H9 (cell line): ENCODE measurements around the gene PRKCZ. TPM values are rescaled to one million over a fixed set of nuclear protein-coding genes. Genes with fewer than 3 reads are reported as not detected.

ENCODE experiments used
- DNase-seq: peaks from one replicate; pipeline ENCODE4 v3.0.0-alpha.2; 2017
- H2AFZ ChIP-seq: one replicate; pipeline ENCODE4 v1.6.1; 2013; ENCODE audit warnings: mild to moderate bottlenecking, low read length, control low read depth, moderate library complexity
- H2AK5ac ChIP-seq: 2 replicates; pipeline ENCODE4 v1.6.1; 2013; ENCODE audit warnings: low read length, control low read depth, mixed read lengths; ENCODE audit not compliant: insufficient read length
- H2BK120ac ChIP-seq: one replicate; pipeline ENCODE4 v1.6.1; 2013; ENCODE audit warnings: low read depth, mild to moderate bottlenecking, low read length, control low read depth, inconsistent platforms; ENCODE audit not compliant: poor library complexity, severe bottlenecking
- H2BK12ac ChIP-seq: 2 replicates; pipeline ENCODE4 v1.6.1; 2013; ENCODE audit warnings: low read length, control low read depth, mixed read lengths, low read depth; ENCODE audit not compliant: insufficient read length
- H2BK15ac ChIP-seq: 2 replicates; pipeline ENCODE4 v1.6.1; 2013; ENCODE audit warnings: low read depth, low read length, control low read depth
- H2BK20ac ChIP-seq: one replicate; pipeline ENCODE4 v1.6.1; 2013; ENCODE audit warnings: low read depth, mild to moderate bottlenecking, low read length, control low read depth, inconsistent platforms; ENCODE audit not compliant: poor library complexity, severe bottlenecking
- H2BK5ac ChIP-seq: 2 replicates; pipeline ENCODE4 v1.6.1; 2013; ENCODE audit warnings: low read length, control low read depth, mixed read lengths; ENCODE audit not compliant: insufficient read length
- H3K14ac ChIP-seq: 2 replicates; pipeline ENCODE4 v1.6.1; 2013; ENCODE audit warnings: low read length, control low read depth; ENCODE audit not compliant: insufficient read depth
- H3K18ac ChIP-seq: 2 replicates; pipeline ENCODE4 v1.6.1; 2013; ENCODE audit warnings: low read depth, mild to moderate bottlenecking, mixed read lengths, low read length, control low read depth; ENCODE audit not compliant: insufficient read length
- H3K23ac ChIP-seq: 2 replicates; pipeline ENCODE4 v1.6.1; 2013; ENCODE audit warnings: low read length, control low read depth, mixed read lengths, low read depth; ENCODE audit not compliant: insufficient read length
- H3K23me2 ChIP-seq: 2 replicates; pipeline ENCODE4 v1.6.1; 2013; ENCODE audit warnings: low read depth, mild to moderate bottlenecking, mixed read lengths, low read length, control low read depth; ENCODE audit not compliant: insufficient read length, poor library complexity, severe bottlenecking
- H3K27ac ChIP-seq: 2 replicates; pipeline ENCODE4 v1.5.1; 2013; ENCODE audit warnings: low read length, control low read depth, mixed read lengths, low read depth; ENCODE audit not compliant: insufficient read length
- H3K27me3 ChIP-seq: 2 replicates; pipeline ENCODE4 v1.6.1; 2013; ENCODE audit warnings: low read length, control low read depth, inconsistent platforms; ENCODE audit not compliant: insufficient read depth
- H3K4ac ChIP-seq: 2 replicates; pipeline ENCODE4 v1.6.1; 2013; ENCODE audit warnings: low read depth, mild to moderate bottlenecking, control low read depth, inconsistent platforms, low read length, moderate library complexity
- H3K4me1 ChIP-seq: 2 replicates; pipeline ENCODE4 v1.6.1; 2013; ENCODE audit warnings: low read length, control low read depth, inconsistent platforms; ENCODE audit not compliant: insufficient read depth
- H3K4me2 ChIP-seq: 2 replicates; pipeline ENCODE4 v1.6.1; 2013; ENCODE audit warnings: low read length, control low read depth, mixed read lengths; ENCODE audit not compliant: insufficient read length, insufficient read depth
- H3K56ac ChIP-seq: 2 replicates; pipeline ENCODE4 v1.6.1; 2013; ENCODE audit warnings: low read depth, mild to moderate bottlenecking, mixed read lengths, low read length, control low read depth; ENCODE audit not compliant: insufficient read length
- H3K79me1 ChIP-seq: 2 replicates; pipeline ENCODE4 v1.6.1; 2013; ENCODE audit warnings: low read depth, mild to moderate bottlenecking, moderate library complexity, low read length, control low read depth, inconsistent platforms; ENCODE audit not compliant: insufficient read depth, poor library complexity, severe bottlenecking
- H3K79me2 ChIP-seq: 2 replicates; pipeline ENCODE4 v1.6.1; 2013; ENCODE audit warnings: low read length, control low read depth, inconsistent platforms; ENCODE audit not compliant: insufficient read depth
- H3K9ac ChIP-seq: 2 replicates; pipeline ENCODE4 v1.6.1; 2013; ENCODE audit warnings: low read length, control low read depth, mixed read lengths; ENCODE audit not compliant: insufficient read length; ENCODE audit errors: extremely low read depth
- H3K9me3 ChIP-seq: one replicate; pipeline ENCODE4 v1.6.1; 2013; ENCODE audit warnings: low read depth, low read length, inconsistent platforms; ENCODE audit not compliant: control insufficient read depth
- H3T11ph ChIP-seq: one replicate; pipeline ENCODE4 v1.6.1; 2013; ENCODE audit warnings: mild to moderate bottlenecking, low read length, control low read depth, inconsistent platforms
- H4K20me1 ChIP-seq: one replicate; pipeline ENCODE4 v1.6.1; 2013; ENCODE audit not compliant: control insufficient read depth, insufficient read length, insufficient read depth
- H4K5ac ChIP-seq: 2 replicates; pipeline ENCODE4 v1.6.1; 2013; ENCODE audit warnings: low read depth, mild to moderate bottlenecking, mixed read lengths, low read length, control low read depth; ENCODE audit not compliant: insufficient read length
- H4K8ac ChIP-seq: replicated peaks from 2 replicates; pipeline ENCODE4 v1.6.1; 2013; ENCODE audit warnings: low read length, control low read depth, mixed read lengths, low read depth; ENCODE audit not compliant: insufficient read length
- H4K91ac ChIP-seq: 2 replicates; pipeline ENCODE4 v1.6.1; 2013; ENCODE audit warnings: low read depth, mild to moderate bottlenecking, moderate library complexity, mixed read lengths, low read length, control low read depth; ENCODE audit not compliant: insufficient read length
- H3K27ac Mint-ChIP-seq, 3 experiments: 2 replicates in 2 of 3; 3 replicates in 1 of 3; pipeline ENCODE4 v1.8.0; 2020 to 2021; ENCODE audit warnings: mixed read lengths in 3 of 3, mild to moderate bottlenecking in 1 of 3, moderate library complexity in 1 of 3
- H3K27me3 Mint-ChIP-seq: 2 replicates; pipeline ENCODE4 v1.8.0; 2021; ENCODE audit warnings: low read depth, mild to moderate bottlenecking, moderate library complexity, mixed read lengths
- H3K36me3 Mint-ChIP-seq, 3 experiments: 2 replicates in 2 of 3; 3 replicates in 1 of 3; pipeline ENCODE4 v1.8.0; 2020 to 2021; ENCODE audit warnings: low read depth in 3 of 3, mixed read lengths in 3 of 3; ENCODE audit not compliant: insufficient read depth in 1 of 3
- H3K4me1 Mint-ChIP-seq, 2 experiments: 2 replicates each; pipeline ENCODE4 v1.8.0; 2020; ENCODE audit warnings: mixed read lengths in 2 of 2
- H3K4me3 Mint-ChIP-seq, 2 experiments: 2 replicates in 1 of 2; 3 replicates in 1 of 2; pipeline ENCODE4 v1.8.0; 2020 to 2021; ENCODE audit warnings: mild to moderate bottlenecking in 2 of 2, mixed read lengths in 2 of 2, moderate library complexity in 1 of 2
- H3K9me3 Mint-ChIP-seq, 2 experiments: 2 replicates in 1 of 2; 3 replicates in 1 of 2; pipeline ENCODE4 v1.8.0; 2020; ENCODE audit warnings: mild to moderate bottlenecking in 2 of 2, mixed read lengths in 2 of 2, moderate library complexity in 1 of 2
- CTCF ChIP-seq: fragments of 200-600 bp; sonication (generic); conservative IDR thresholded peaks from 3 replicates; pipeline ENCODE4 v1.8.0; 2021; ENCODE audit warnings: antibody characterized with exemption, mild to moderate bottlenecking
- WGBS: extraction: QIAGEN DNeasy Blood & Tissue Kit; methylation state at CpG from one replicate; pipeline ENCODE4 v1.1.7; 2013; ENCODE audit warnings: missing lambda C conversion rate, low lambda C conversion rate, mixed read lengths; ENCODE audit not compliant: insufficient read length; ENCODE audit errors: extremely low coverage; 5-methylcytosine and 5-hydroxymethylcytosine counted together
- total RNA-seq: library from RNA; stranded (reverse); gene quantifications from 2 replicates; pipeline ENCODE4 v1.2.1, GENCODE V29; 2021

PRKCZ gene
- total RNA-seq, 1 experiment from 2014 or later, result 48.4 TPM

GRCh38 chr1:2080140-2080539 lies 29.9 kb downstream of the PRKCZ start:
- no peak overlapping the region for H4K91ac ChIP-seq
- H3K27me3 Mint-ChIP-seq, result no peaks in the 10 kb centered on the region; the same call in 1 of the 2 replicates
- H3K36me3 Mint-ChIP-seq, result peaks cover 28 to 40% (median 33%) of the 10 kb centered on the region in 3 experiments
- no peak overlapping the region for H2BK20ac ChIP-seq
- H3K14ac ChIP-seq, result no peak overlapping the region
- H3K23ac ChIP-seq, result no peak overlapping the region
- no peak overlapping the region for H2AFZ ChIP-seq
- no peak overlapping the region for H3K27ac Mint-ChIP-seq
- DNase-seq, result no peak
- H2BK15ac ChIP-seq, result no peak overlapping the region
- no peaks in the 10 kb centered on the region for H3K27me3 ChIP-seq
- peaks cover 5% of the 10 kb centered on the region for H3K9me3 ChIP-seq
- no peak overlapping the region for H4K8ac ChIP-seq
- H2BK120ac ChIP-seq, result no peak overlapping the region
- H3K4me2 ChIP-seq, result no peak overlapping the region
- H3K56ac ChIP-seq, result no peak overlapping the region
- peaks cover 0 to under 1% of the 10 kb centered on the region in 2 experiments; a peak in 1 of 4 replicates for H3K4me1 Mint-ChIP-seq
- H4K20me1 ChIP-seq, result no peaks in the 10 kb centered on the region
- H3K79me1 ChIP-seq, result no peaks in the 10 kb centered on the region
- H3T11ph ChIP-seq, result no peak overlapping the region
- H3K79me2 ChIP-seq, result peaks cover 3% of the 10 kb centered on the region; the same call in 1 of the 2 replicates
- H3K4ac ChIP-seq, result no peak overlapping the region
- WGBS, result no CpG with 5 or more reads among the region's 16 CpGs
- no peak overlapping the region for H2AK5ac ChIP-seq
- no peak overlapping the region for H2BK5ac ChIP-seq
- no peak overlapping the region for H3K9ac ChIP-seq
- H3K27ac ChIP-seq, result no peak overlapping the region
- no peaks in the 10 kb centered on the region for H3K23me2 ChIP-seq
- TF ChIP-seq CTCF, result no peak
- H3K9me3 Mint-ChIP-seq, result peaks cover 15 to 21% of the 10 kb centered on the region in 2 experiments
- no peaks in the 10 kb centered on the region for H3K4me1 ChIP-seq
- H4K5ac ChIP-seq, result no peak overlapping the region
- no peak overlapping the region for H3K4me3 Mint-ChIP-seq
- no peak overlapping the region for H2BK12ac ChIP-seq
- no peak overlapping the region for H3K18ac ChIP-seq
